HepG2 (cell line): ENCODE data around the gene VPS11. TPM values are rescaled to one million over a fixed set of nuclear protein-coding genes. Genes with fewer than 3 reads are reported as not detected.

Experiments used
- ATM ChIP-seq: fragments of 450-650 bp; IDR thresholded peaks from 2 replicates; pipeline ENCODE4 v1.7.1; 2017; ENCODE audit warnings: mild to moderate bottlenecking, borderline replicate concordance
- HDAC1 ChIP-seq: sonication (generic); formaldehyde crosslinking; IDR thresholded peaks from 2 replicates; pipeline ENCODE4 v1.5.1; 2020; ENCODE audit warnings: mild to moderate bottlenecking, missing genetic modification reagents
- IRF9 ChIP-seq: sonication (generic); formaldehyde crosslinking; IDR thresholded peaks from 2 replicates; pipeline ENCODE4 v1.8.0; 2022; ENCODE audit warnings: missing genetic modification reagents, mild to moderate bottlenecking, borderline replicate concordance
- JUN ChIP-seq: sonication (generic); formaldehyde crosslinking; IDR thresholded peaks from 2 replicates; pipeline ENCODE4 v1.4.0; 2020; ENCODE audit warnings: mild to moderate bottlenecking, missing genetic modification reagents
- MAFF ChIP-seq: IDR thresholded peaks from 2 replicates; pipeline ENCODE4 v1.6.1; 2011; ENCODE audit warnings: low read depth, low read length, improper control_type of control experiment
- NR2F1 ChIP-seq, 2 experiments: fragments of 450-650 bp in 1 of 2; formaldehyde crosslinking in 1 of 2; IDR thresholded peaks; 2 replicates each; pipeline versions ENCODE4 v1.5.0 to v1.6.1; 2016 to 2020; ENCODE audit warnings: mild to moderate bottlenecking in 1 of 2, missing compliant biosample characterization in 1 of 2, missing genetic modification reagents in 1 of 2, moderate library complexity in 1 of 2
- SCMH1 ChIP-seq: sonication (generic); formaldehyde crosslinking; IDR thresholded peaks from 2 replicates; pipeline ENCODE4 v1.9.0; 2021; ENCODE audit warnings: missing genetic modification reagents, mild to moderate bottlenecking, borderline replicate concordance
- SP5 ChIP-seq: IDR thresholded peaks from 2 replicates; pipeline ENCODE4 v1.6.1; 2016; ENCODE audit warnings: low read depth, borderline replicate concordance
- TFDP1 ChIP-seq: IDR thresholded peaks from 2 replicates; pipeline ENCODE4 v1.6.1; 2016; ENCODE audit warnings: missing compliant biosample characterization, missing genetic modification reagents, borderline replicate concordance
- ZBTB14 ChIP-seq: sonication (generic); formaldehyde crosslinking; IDR thresholded peaks from 2 replicates; pipeline ENCODE4 v1.4.0; 2020; ENCODE audit warnings: missing genetic modification reagents
- ZFY ChIP-seq: sonication (generic); formaldehyde crosslinking; IDR thresholded peaks from 2 replicates; pipeline ENCODE4 v1.4.0; 2020; ENCODE audit warnings: missing genetic modification reagents
- ZNF143 ChIP-seq: sonication (generic); formaldehyde crosslinking; IDR thresholded peaks from 2 replicates; pipeline ENCODE4 v1.4.0; 2020; ENCODE audit warnings: missing genetic modification reagents
- ZNF350 ChIP-seq: sonication (generic); formaldehyde crosslinking; IDR thresholded peaks from 2 replicates; pipeline ENCODE4 v1.4.0; 2020; ENCODE audit warnings: mild to moderate bottlenecking, low read depth, missing genetic modification reagents, borderline replicate concordance
- ZNF549 ChIP-seq: sonication (generic); formaldehyde crosslinking; IDR thresholded peaks from 2 replicates; pipeline ENCODE4 v1.5.0; 2020; ENCODE audit warnings: missing genetic modification reagents
- ZNF781 ChIP-seq: sonication (generic); formaldehyde crosslinking; IDR thresholded peaks from 2 replicates; pipeline ENCODE4 v1.5.1; 2020; ENCODE audit warnings: borderline replicate concordance, mild to moderate bottlenecking, missing genetic modification reagents; ENCODE audit errors: not compliant biosample characterization
- polyA plus RNA-seq, 8 experiments: library from polyadenylated mRNA; depleted of rRNA in 3 of 8; stranded (reverse) in 7 of 8; unstranded in 1 of 8; fragments of >200 nt; fragmentation: Illumina TruSeq in 4 of 8; extraction: Trizol in 4 of 8; gene quantifications; 2 replicates each; pipeline versions ENCODE4 v1.2.1 to v1.2.3, GENCODE V29; 2011 to 2016; ENCODE audit warnings: low read depth in 4 of 8, missing spikeins in 1 of 8, mixed read lengths in 1 of 8; ENCODE audit not compliant: insufficient read depth in 1 of 8
- total RNA-seq, 5 experiments: library from RNA; depleted of rRNA; stranded (reverse); fragments of >200 nt; fragmentation: Illumina TruSeq; extraction: Trizol; gene quantifications; 2 replicates each; pipeline ENCODE4 v1.2.3, GENCODE V29; 2016; ENCODE audit warnings: low read depth in 1 of 5
- TF ChIP-seq, protein P1 (sequence below): sonication (generic); formaldehyde crosslinking; IDR thresholded peaks from 2 replicates; pipeline ENCODE4 v1.5.0; 2020; ENCODE audit warnings: missing genetic modification reagents, mild to moderate bottlenecking, borderline replicate concordance
- TF ChIP-seq, protein P2 (sequence below): sonication (generic); formaldehyde crosslinking; conservative IDR thresholded peaks from 2 replicates; pipeline ENCODE4 v1.8.0; 2022; ENCODE audit warnings: low read depth, missing genetic modification reagents
- TF ChIP-seq, protein P3 (sequence below): sonication (generic); formaldehyde crosslinking; IDR thresholded peaks from 2 replicates; pipeline ENCODE4 v1.4.0; 2020; ENCODE audit warnings: mild to moderate bottlenecking, low read depth, missing genetic modification reagents
- TF ChIP-seq, protein P4 (sequence below): sonication (generic); formaldehyde crosslinking; IDR thresholded peaks from 2 replicates; pipeline ENCODE4 v1.5.1; 2020; ENCODE audit warnings: missing genetic modification reagents, mild to moderate bottlenecking, borderline replicate concordance

Gene VPS11
- total and polyA plus RNA-seq, 2 of the 13 experiments (the other 11 are each of a cell fraction or from before 2014, with no cell fraction given): 13.7 to 21.6 TPM

- TF ChIP-seq, protein P1, sequence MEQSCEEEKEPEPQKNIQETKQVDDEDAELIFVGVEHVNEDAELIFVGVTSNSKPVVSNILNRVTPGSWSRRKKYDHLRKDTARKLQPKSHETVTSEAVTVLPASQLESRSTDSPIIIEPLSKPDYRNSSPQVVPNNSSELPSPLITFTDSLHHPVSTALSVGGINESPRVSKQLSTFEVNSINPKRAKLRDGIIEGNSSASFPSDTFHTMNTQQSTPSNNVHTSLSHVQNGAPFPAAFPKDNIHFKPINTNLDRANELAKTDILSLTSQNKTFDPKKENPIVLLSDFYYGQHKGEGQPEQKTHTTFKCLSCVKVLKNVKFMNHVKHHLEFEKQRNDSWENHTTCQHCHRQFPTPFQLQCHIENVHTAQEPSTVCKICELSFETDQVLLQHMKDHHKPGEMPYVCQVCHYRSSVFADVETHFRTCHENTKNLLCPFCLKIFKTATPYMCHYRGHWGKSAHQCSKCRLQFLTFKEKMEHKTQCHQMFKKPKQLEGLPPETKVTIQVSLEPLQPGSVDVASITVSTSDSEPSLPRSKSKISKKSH (CRISPR knock-in tag): no peak
- TF ChIP-seq NR2F1 (CRISPR knock-in tag; IDR thresholded peaks at IDR 0.05) (peak; percentile 61 to 69), HDAC1 (CRISPR knock-in tag) (peak; percentile 36; the same call in 1 of the 2 replicates), IRF9 (CRISPR knock-in tag) (no peak), ZNF143 (no peak; the same call in 1 of the 2 replicates), ZNF549 (CRISPR knock-in tag) (no peak), ZFY (CRISPR knock-in tag) (peak; percentile 35; the same call in 1 of the 2 replicates), ZNF350 (peak; percentile 67; the same call in 1 of the 2 replicates), ZBTB14 (CRISPR knock-in tag) (no peak), ZNF781 (CRISPR knock-in tag) (no peak), ATM (no peak), SP5 (no peak), JUN (CRISPR knock-in tag) (no peak), MAFF (no peak), SCMH1 (CRISPR knock-in tag) (no peak), TFDP1 (CRISPR knock-in tag) (no peak)
- TF ChIP-seq, protein P2, sequence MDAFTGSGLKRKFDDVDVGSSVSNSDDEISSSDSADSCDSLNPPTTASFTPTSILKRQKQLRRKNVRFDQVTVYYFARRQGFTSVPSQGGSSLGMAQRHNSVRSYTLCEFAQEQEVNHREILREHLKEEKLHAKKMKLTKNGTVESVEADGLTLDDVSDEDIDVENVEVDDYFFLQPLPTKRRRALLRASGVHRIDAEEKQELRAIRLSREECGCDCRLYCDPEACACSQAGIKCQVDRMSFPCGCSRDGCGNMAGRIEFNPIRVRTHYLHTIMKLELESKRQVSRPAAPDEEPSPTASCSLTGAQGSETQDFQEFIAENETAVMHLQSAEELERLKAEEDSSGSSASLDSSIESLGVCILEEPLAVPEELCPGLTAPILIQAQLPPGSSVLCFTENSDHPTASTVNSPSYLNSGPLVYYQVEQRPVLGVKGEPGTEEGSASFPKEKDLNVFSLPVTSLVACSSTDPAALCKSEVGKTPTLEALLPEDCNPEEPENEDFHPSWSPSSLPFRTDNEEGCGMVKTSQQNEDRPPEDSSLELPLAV (CRISPR knock-in tag): no peak
- TF ChIP-seq, protein P3, sequence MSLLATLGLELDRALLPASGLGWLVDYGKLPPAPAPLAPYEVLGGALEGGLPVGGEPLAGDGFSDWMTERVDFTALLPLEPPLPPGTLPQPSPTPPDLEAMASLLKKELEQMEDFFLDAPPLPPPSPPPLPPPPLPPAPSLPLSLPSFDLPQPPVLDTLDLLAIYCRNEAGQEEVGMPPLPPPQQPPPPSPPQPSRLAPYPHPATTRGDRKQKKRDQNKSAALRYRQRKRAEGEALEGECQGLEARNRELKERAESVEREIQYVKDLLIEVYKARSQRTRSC (CRISPR knock-in tag): no peak
- TF ChIP-seq, protein P4, sequence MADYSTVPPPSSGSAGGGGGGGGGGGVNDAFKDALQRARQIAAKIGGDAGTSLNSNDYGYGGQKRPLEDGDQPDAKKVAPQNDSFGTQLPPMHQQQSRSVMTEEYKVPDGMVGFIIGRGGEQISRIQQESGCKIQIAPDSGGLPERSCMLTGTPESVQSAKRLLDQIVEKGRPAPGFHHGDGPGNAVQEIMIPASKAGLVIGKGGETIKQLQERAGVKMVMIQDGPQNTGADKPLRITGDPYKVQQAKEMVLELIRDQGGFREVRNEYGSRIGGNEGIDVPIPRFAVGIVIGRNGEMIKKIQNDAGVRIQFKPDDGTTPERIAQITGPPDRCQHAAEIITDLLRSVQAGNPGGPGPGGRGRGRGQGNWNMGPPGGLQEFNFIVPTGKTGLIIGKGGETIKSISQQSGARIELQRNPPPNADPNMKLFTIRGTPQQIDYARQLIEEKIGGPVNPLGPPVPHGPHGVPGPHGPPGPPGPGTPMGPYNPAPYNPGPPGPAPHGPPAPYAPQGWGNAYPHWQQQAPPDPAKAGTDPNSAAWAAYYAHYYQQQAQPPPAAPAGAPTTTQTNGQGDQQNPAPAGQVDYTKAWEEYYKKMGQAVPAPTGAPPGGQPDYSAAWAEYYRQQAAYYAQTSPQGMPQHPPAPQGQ (CRISPR knock-in tag): no peak
Measured at GRCh38 chr11:119024430-119025098, 43.1 kb upstream of the VPS11 start (continued).
